GM19467 (cell line): Measurements from ENCODE around the gene LRRK1.

Experiments
- ATAC-seq: cut with Tn5 transposase; IDR thresholded peaks from one replicate; pipeline ENCODE4 v1.9.1; 2021; ENCODE audit warnings: mild to moderate bottlenecking, moderate library complexity; ENCODE audit not compliant: unreplicated experiment

The LRRK1 gene

GRCh38 chr15:100918690-100919480 lies at the start of gene LRRK1:
Gene LRRK1 (plus strand): TSS chr15:100919357. CDS start chr15:100924633, 5,276 bp downstream.
- no peak for ATAC-seq

- no peak for ATAC-seq
These were observed 46.0 kb upstream of the LRRK1 start for GRCh38 chr15:100873029-100873677.

GRCh38 chr15:100875495-100875894 lies 43.7 kb upstream of the LRRK1 start:
- no peak for ATAC-seq

GRCh38 chr15:100875976-100876375 lies 43.2 kb upstream of the LRRK1 start:
- no peak for ATAC-seq

- ATAC-seq: no peak
These were observed 41.6 kb upstream of the LRRK1 start for GRCh38 chr15:100877551-100877950.

- ATAC-seq: no peak
These were observed 41.0 kb upstream of the LRRK1 start for GRCh38 chr15:100878130-100878529.

GRCh38 chr15:100878648-100879047 lies 40.5 kb upstream of the LRRK1 start:
- no peak for ATAC-seq

- ATAC-seq: no peak
These were observed 40.1 kb upstream of the LRRK1 start for GRCh38 chr15:100879061-100879463.

- no peak for ATAC-seq
These were observed 39.6 kb upstream of the LRRK1 start, which contains the start of gene ALDH1A3 for GRCh38 chr15:100879464-100880138. Gene ALDH1A3 (plus strand): TSS chr15:100879831. CDS start chr15:100879908, 77 bp downstream.

- no peak for ATAC-seq
These were observed 38.8 kb upstream of the LRRK1 start for GRCh38 chr15:100880139-100880896.

GRCh38 chr15:100880897-100881242 lies 38.3 kb upstream of the LRRK1 start:
- no peak for ATAC-seq

- ATAC-seq: no peak
These were observed 37.4 kb upstream of the LRRK1 start for GRCh38 chr15:100881573-100882336.

- ATAC-seq: no peak
These were observed 34.0 kb upstream of the LRRK1 start for GRCh38 chr15:100885116-100885515.

- ATAC-seq: no peak
These were observed 33.3 kb upstream of the LRRK1 start for GRCh38 chr15:100885811-100886210.

- no peak for ATAC-seq
These were observed 31.8 kb upstream of the LRRK1 start for GRCh38 chr15:100887211-100887913.

- ATAC-seq: no peak
These were observed 29.6 kb upstream of the LRRK1 start for GRCh38 chr15:100889385-100890050.

GRCh38 chr15:100890051-100890720 lies 29.0 kb upstream of the LRRK1 start:
- no peak for ATAC-seq

- no peak for ATAC-seq
These were observed 28.3 kb upstream of the LRRK1 start for GRCh38 chr15:100890850-100891249.
